HG02973 (cell line): ENCODE data around the gene CASP12.

ENCODE experiments used
- ATAC-seq: cut with Tn5 transposase; IDR thresholded peaks from one replicate; pipeline ENCODE4 v1.9.1; 2021; ENCODE audit warnings: moderate library complexity; ENCODE audit not compliant: unreplicated experiment

CASP12 gene

GRCh38 chr11:104841185-104841584, 57.1 kb downstream of the CASP12 start:
- no peak for ATAC-seq

GRCh38 chr11:104837969-104838639, 60.2 kb downstream of the CASP12 start:
- no peak for ATAC-seq

- ATAC-seq: no peak
Measured at GRCh38 chr11:104836691-104837090, 61.6 kb downstream of the CASP12 start.
